Stimulated activated CD4-positive, alpha-beta T cell treated with anti-CD3 and anti-CD28 coated beads, Interleukin-15, amount 100 ng/mL, for 24 hours (primary cell): ENCODE measurements around the gene CDHR2.

ENCODE experiments used
- DNase-seq: peaks from one replicate; pipeline ENCODE4 v3.0.0-alpha.2; 2020

Gene CDHR2, protein sequence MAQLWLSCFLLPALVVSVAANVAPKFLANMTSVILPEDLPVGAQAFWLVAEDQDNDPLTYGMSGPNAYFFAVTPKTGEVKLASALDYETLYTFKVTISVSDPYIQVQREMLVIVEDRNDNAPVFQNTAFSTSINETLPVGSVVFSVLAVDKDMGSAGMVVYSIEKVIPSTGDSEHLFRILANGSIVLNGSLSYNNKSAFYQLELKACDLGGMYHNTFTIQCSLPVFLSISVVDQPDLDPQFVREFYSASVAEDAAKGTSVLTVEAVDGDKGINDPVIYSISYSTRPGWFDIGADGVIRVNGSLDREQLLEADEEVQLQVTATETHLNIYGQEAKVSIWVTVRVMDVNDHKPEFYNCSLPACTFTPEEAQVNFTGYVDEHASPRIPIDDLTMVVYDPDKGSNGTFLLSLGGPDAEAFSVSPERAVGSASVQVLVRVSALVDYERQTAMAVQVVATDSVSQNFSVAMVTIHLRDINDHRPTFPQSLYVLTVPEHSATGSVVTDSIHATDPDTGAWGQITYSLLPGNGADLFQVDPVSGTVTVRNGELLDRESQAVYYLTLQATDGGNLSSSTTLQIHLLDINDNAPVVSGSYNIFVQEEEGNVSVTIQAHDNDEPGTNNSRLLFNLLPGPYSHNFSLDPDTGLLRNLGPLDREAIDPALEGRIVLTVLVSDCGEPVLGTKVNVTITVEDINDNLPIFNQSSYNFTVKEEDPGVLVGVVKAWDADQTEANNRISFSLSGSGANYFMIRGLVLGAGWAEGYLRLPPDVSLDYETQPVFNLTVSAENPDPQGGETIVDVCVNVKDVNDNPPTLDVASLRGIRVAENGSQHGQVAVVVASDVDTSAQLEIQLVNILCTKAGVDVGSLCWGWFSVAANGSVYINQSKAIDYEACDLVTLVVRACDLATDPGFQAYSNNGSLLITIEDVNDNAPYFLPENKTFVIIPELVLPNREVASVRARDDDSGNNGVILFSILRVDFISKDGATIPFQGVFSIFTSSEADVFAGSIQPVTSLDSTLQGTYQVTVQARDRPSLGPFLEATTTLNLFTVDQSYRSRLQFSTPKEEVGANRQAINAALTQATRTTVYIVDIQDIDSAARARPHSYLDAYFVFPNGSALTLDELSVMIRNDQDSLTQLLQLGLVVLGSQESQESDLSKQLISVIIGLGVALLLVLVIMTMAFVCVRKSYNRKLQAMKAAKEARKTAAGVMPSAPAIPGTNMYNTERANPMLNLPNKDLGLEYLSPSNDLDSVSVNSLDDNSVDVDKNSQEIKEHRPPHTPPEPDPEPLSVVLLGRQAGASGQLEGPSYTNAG (N-terminal part only)

DNA sequence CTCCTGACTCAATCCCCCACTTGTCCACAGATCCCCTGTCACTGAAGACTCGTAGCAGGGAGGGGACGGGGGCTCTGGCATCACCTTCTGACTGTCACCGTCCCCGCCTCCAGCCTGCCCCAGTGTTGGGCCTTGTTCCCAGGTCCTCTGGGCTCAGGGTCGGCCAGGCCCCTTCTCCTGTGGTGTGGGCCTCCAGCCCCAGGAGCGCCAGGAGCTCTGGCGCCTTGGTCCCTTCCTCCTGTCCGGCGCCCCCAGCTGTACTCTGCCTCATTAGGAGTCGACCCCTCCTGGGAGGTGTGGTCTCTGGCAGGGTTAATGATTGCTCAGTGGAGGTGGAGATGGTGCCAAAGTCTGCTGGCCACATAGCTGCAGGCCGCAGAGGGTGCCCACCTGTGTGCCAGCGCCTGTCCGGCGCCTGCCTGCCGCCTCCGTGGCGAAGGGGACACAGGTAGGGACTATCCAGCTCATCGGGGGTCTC is at the start of gene CDHR2:
TSS of gene CDHR2 (plus strand) at position 376 of the 478 bp plus-strand sequence. CDS start 16,011 bp downstream, outside the sequence.
- DNase-seq, result no peak

- no peak for DNase-seq
Measured at GRCh38 chr5:176500511-176500910, 48.6 kb upstream of the CDHR2 start.

GRCh38 chr5:176501333-176501732 is 47.8 kb upstream of the CDHR2 start:
- DNase-seq, result no peak

- no peak for DNase-seq
Measured at GRCh38 chr5:176503496-176503895, 45.6 kb upstream of the CDHR2 start.

DNA sequence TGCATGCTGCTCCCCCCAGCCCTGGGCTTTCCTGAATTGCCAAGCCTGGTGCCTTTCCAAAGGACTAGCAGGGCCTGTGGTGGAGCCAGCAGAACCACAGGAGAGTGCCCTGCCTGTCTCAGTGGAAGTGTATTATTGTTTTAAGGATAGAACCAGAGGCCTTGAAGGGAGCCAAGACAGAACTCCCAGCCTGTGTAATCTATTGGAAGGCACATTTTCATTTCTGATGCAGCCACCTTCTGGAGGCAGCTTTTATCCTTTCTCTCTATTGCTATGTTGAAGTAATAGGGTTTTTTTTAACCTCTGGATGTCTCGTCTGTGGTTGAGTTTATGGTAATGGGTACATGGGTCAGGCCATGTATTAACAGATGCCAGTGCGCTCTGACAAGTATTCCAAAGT is 41.2 kb upstream of the CDHR2 start:
- DNase-seq, result no peak

GRCh38 chr5:176508603-176509002 is 40.5 kb upstream of the CDHR2 start:
- DNase-seq, result no peak

DNA sequence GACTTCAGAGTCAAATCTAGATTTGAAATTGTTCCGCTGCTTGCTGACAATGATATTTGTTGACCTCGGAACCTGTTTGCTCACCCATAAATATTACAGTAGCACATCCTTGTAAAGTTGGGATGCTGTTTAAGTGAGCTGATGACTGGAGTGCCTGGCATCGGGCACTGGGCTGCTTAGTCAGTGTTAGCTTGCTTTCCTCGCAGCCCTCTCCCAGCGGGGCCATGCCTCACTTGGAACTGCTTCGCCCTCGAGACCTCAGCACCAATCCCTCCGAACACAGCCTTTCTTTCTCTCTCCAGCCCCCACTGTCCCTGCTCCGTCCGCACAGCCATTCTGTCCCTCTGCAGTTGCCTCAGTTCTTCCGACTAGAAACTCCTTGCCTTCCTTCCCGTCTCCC is 35.4 kb upstream of the CDHR2 start:
- no peak for DNase-seq

DNA sequence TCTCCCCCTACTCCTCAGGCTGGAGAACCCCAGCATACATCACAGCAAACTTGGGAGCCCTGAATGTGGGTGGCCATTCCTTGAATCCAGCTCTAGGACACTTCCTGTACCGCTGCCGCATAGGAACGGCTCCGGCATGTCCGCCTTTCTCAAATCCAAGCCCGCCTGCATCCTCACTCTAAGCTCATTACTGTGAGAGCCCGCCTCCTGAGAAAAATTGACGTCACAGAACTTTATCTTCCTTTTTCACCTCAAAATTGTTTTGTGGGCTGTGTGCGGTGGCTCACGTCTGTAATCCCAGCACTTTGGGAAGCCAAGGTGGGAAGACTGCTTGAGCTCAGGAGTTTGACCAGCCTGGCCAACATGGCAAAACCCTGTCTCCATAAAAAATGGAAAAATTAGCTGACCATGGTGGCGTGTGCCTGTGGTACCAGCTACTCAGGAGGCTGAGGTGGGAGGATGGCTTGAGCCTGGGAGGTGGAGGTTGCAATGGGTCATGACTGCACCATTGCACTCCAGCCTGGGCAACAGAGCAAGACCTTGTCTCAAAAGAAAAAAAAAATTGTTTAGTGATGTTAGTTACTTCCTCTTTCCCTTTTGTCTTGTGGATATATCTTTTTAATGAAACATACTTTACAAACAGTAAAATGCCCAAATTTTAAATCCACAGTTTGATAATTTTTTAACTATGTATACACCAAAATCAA is 34.7 kb upstream of the CDHR2 start:
- no peak for DNase-seq

- no peak for DNase-seq
Measured at GRCh38 chr5:176515396-176515795, 33.7 kb upstream of the CDHR2 start.

DNA sequence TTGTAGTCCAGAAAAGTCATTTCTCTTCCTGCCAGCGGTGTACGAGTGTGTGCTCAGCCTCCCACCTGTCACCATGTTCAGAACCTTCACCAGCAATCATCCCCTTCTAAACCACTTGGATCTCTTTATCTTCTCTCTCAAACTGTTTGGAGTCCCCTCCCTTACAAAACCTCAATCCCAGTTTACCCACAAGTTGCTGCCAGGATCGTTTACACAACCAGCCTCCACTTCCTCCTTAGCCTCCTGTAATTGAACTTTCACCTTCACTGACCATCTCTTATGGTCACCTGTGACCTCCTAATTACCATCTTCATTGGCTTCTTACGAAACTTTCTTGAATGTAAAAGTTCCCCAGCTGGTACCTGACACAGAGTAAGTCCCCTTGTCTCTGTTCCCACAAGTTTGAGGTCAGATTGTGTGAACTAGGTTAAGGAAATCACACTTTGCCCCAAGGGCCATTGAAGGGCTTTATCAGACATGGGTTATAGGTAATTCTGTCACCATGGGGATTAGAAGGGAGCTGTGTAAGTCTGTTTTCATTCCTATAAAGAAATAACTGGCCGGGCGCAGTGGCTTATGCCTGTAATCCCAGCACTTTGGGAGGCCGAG is 32.0 kb upstream of the CDHR2 start:
- DNase-seq, result no peak

- DNase-seq, result no peak
Measured at GRCh38 chr5:176519810-176520720, 29.1 kb upstream of the CDHR2 start.

DNA sequence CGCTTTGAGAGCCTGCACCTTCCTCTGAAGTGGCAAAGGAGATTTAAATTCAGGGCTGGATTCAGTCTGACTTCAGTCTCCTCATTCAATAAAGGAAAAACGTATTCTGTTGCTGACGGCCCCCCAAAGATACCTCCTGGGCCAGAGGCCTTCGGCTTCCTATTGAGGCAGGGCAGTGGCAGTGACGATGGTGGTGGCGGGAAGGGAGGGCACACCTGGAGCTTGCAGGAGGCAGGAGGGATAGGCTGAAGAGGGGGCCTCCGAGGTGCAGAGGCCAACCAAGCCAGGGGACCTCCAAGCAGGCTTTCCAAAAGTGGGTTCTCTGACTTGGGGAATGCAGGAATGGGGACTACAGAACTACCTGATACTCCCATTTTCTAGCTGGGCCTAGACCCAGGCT is 27.9 kb upstream of the CDHR2 start:
- no peak for DNase-seq

GRCh38 chr5:176521699-176522263 is 27.4 kb upstream of the CDHR2 start:
- DNase-seq, result no peak

DNA sequence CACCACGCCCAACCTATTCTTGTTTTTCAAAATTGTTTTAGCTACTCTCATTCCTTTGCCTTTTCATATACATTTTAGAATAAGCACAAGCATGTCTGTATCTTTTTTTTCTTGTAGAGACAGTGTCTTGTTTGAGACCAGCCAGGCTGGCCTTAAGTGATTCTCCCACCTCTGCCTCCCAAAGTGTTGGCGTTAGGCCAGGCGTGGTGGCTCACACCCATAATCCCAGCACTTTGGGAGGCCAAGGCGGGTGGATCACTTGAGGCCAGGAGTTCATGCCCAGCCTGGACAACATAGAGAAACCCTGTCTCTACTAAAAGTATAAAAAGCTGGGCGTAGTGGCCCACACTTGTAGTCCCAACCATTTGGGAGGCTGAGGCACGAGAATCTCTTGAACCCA is 25.0 kb upstream of the CDHR2 start:
- DNase-seq, result no peak

- no peak for DNase-seq
Measured at GRCh38 chr5:176524987-176525386, 24.2 kb upstream of the CDHR2 start.

DNA sequence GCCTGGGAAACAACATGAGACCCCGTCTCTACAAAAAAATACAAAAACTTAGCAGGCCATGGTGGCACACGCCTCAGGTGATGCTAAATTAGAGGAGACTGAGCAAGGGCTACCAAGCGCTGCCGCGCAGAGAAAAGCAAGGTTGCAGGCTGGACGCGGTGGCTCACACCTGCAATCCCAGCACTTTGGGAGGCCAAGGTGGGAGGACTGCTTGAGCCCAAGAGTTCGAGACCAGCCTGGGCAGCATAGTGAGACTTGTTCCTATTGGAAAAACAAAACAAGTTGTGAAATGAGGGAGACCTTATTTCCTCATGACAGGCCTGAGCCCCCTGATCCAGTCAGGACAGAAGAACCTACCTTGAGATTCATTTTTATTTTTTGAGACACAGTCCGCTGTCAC is 23.5 kb upstream of the CDHR2 start:
- DNase-seq, result no peak

DNA sequence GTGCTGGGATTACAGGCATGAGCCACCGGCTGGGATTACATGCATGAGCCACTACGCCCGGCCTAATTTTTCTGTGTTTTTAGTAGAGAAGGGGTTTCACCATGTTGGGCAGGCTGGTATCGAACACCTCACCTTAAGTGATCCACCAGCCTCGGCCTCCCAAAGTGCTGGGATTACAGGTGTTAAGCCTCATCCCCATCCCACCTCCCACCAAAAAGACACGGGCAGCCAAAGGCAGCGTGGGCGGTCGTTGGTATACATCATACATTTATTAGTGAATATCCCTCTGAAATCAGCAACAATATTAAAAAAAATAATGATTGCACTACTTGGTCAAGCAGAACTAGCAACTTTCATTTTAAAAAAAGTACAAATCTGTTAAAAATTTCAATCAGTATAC is 22.7 kb upstream of the CDHR2 start:
- no peak for DNase-seq

GRCh38 chr5:176527246-176528222 is 21.6 kb upstream of the CDHR2 start:
- DNase-seq, result no peak

DNA sequence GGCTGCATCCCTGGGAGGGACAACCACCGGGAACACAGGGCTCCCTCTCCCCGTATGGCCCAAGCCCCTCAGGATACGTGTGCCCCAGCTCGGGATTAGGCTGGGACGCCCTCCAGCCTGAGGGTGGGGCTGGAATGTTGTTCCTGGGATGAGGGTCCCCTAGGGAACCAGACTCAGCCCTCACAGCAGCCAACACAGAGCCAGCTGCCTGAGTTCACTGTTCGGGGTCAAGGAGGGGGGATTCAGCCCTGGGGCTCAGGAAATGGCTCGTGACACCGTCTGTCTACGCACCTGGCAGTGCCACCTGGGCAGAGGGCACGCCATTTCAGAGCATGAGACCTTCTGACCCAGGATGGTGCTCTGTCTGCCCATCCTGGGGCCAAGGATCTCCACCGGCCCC is 20.8 kb upstream of the CDHR2 start:
- DNase-seq, result no peak
